Effector memory CD8-positive, alpha-beta T cell (primary cell): ENCODE measurements around the gene SOST.

ENCODE experiments used
- ATAC-seq: fragments of 150-1000 bp; cut with Tn5 transposase; replicated peaks from 2 replicates; pipeline ENCODE4 v1.10.0; 2021; ENCODE audit warnings: mild to moderate bottlenecking, moderate library complexity
- DNase-seq, 3 experiments: peaks; one replicate each; pipeline ENCODE4 v3.0.0; 2021
- H3K27ac Mint-ChIP-seq, 2 donors: one replicate each; pipeline ENCODE4 v1.8.0; 2022; ENCODE audit warnings: mild to moderate bottlenecking in 2 of 2, mixed read lengths in 2 of 2, moderate library complexity in 2 of 2
- H3K27me3 Mint-ChIP-seq, 2 donors: one replicate each; pipeline ENCODE4 v1.8.0; 2022; ENCODE audit warnings: mixed read lengths in 2 of 2
- H3K36me3 Mint-ChIP-seq: one replicate; pipeline ENCODE4 v1.8.0; 2022; ENCODE audit warnings: mild to moderate bottlenecking, moderate library complexity, mixed read lengths; ENCODE audit not compliant: insufficient read depth
- H3K4me1 Mint-ChIP-seq, 2 donors: one replicate each; pipeline ENCODE4 v1.8.0; 2022; ENCODE audit warnings: low read depth in 2 of 2, mixed read lengths in 2 of 2
- H3K4me3 Mint-ChIP-seq, 2 donors: one replicate each; pipeline ENCODE4 v1.8.0; 2022; ENCODE audit warnings: mild to moderate bottlenecking in 2 of 2, mixed read lengths in 2 of 2, moderate library complexity in 2 of 2
- H3K9me3 Mint-ChIP-seq, 2 donors: one replicate each; pipeline ENCODE4 v1.8.0; 2022; ENCODE audit warnings: mixed read lengths in 2 of 2

SOST gene

GRCh38 chr17:43753493-43754129 lies 5.0 kb downstream of the SOST start:
- no peak for DNase-seq
- H3K27me3 Mint-ChIP-seq: peaks cover 51 to 80% of the 10 kb centered on the region in 2 donors
- H3K9me3 Mint-ChIP-seq: no peaks in the 10 kb centered on the region
- peaks cover 1 to 11% of the 10 kb centered on the region in 2 donors for H3K4me1 Mint-ChIP-seq
- no peak overlapping the region for H3K27ac Mint-ChIP-seq
- H3K36me3 Mint-ChIP-seq: peaks cover 4% of the 10 kb centered on the region
- H3K4me3 Mint-ChIP-seq: peak overlapping the region in 1 of 2 donors; percentile 2
- peak; percentile 64 for ATAC-seq

GRCh38 chr17:43750153-43750552 lies 8.4 kb downstream of the SOST start:
- Mint-ChIP-seq H3K9me3 (no peaks in the 10 kb centered on the region), H3K4me3 (no peak overlapping the region), H3K36me3 (peaks cover 7% of the 10 kb centered on the region), H3K27ac (no peak overlapping the region), H3K27me3 (peaks cover 50 to 74% of the 10 kb centered on the region in 2 donors), H3K4me1 (peaks cover 1 to 8% of the 10 kb centered on the region in 2 donors)
- DNase-seq (no peak), ATAC-seq (no peak)

- peaks cover 59 to 80% of the 10 kb centered on the region in 2 donors for H3K27me3 Mint-ChIP-seq
- ATAC-seq: no peak
- H3K4me1 Mint-ChIP-seq: no peaks in the 10 kb centered on the region
- DNase-seq: no peak
- H3K9me3 Mint-ChIP-seq: no peaks in the 10 kb centered on the region
- H3K4me3 Mint-ChIP-seq: no peak overlapping the region
- H3K36me3 Mint-ChIP-seq: peaks cover 7% of the 10 kb centered on the region
- H3K27ac Mint-ChIP-seq: no peak overlapping the region
Measured at GRCh38 chr17:43745541-43745940, 13.1 kb downstream of the SOST start.

- H3K4me1 Mint-ChIP-seq: no peaks in the 10 kb centered on the region
- H3K27ac Mint-ChIP-seq: no peak overlapping the region
Measured at GRCh38 chr17:43741636-43742035, 17.0 kb downstream of the SOST start.

GRCh38 chr17:43740541-43740940 lies 18.1 kb downstream of the SOST start:
- DNase-seq (no peak), ATAC-seq (no peak)
- Mint-ChIP-seq H3K36me3 (no peaks in the 10 kb centered on the region), H3K4me1 (no peaks in the 10 kb centered on the region), H3K9me3 (no peaks in the 10 kb centered on the region), H3K27ac (no peak overlapping the region), H3K27me3 (peaks cover 48 to 88% of the 10 kb centered on the region in 2 donors), H3K4me3 (no peak overlapping the region)

More at GRCh38 chr17:43741636-43742035, 17.0 kb downstream of the SOST start:
- Mint-ChIP-seq H3K9me3 (no peaks in the 10 kb centered on the region), H3K36me3 (no peaks in the 10 kb centered on the region), H3K27me3 (peaks cover 58 to 88% of the 10 kb centered on the region in 2 donors), H3K4me3 (no peak overlapping the region)
- DNase-seq: no peak
- no peak for ATAC-seq

- peaks cover 21 to 66% of the 10 kb centered on the region in 2 donors for H3K27me3 Mint-ChIP-seq
- no peak for DNase-seq
- no peaks in the 10 kb centered on the region for H3K9me3 Mint-ChIP-seq
- no peak for ATAC-seq
- H3K4me3 Mint-ChIP-seq: no peak overlapping the region
- no peaks in the 10 kb centered on the region for H3K36me3 Mint-ChIP-seq
- no peaks in the 10 kb centered on the region for H3K4me1 Mint-ChIP-seq
- H3K27ac Mint-ChIP-seq: no peak overlapping the region
Measured at GRCh38 chr17:43737722-43738121, 20.9 kb downstream of the SOST start.

- DNase-seq (no peak), ATAC-seq (no peak)
- Mint-ChIP-seq H3K36me3 (no peaks in the 10 kb centered on the region), H3K4me1 (no peaks in the 10 kb centered on the region), H3K9me3 (no peaks in the 10 kb centered on the region), H3K27me3 (peaks cover 18 to 58% of the 10 kb centered on the region in 2 donors), H3K4me3 (no peak overlapping the region), H3K27ac (no peak overlapping the region)
Measured at GRCh38 chr17:43736389-43736788, 22.2 kb downstream of the SOST start.

- ATAC-seq: no peak
- peaks cover 16 to 39% of the 10 kb centered on the region in 2 donors for H3K27me3 Mint-ChIP-seq
- no peaks in the 10 kb centered on the region for H3K9me3 Mint-ChIP-seq
- no peak overlapping the region for H3K4me3 Mint-ChIP-seq
- H3K4me1 Mint-ChIP-seq: no peaks in the 10 kb centered on the region
- H3K27ac Mint-ChIP-seq: no peak overlapping the region
- H3K36me3 Mint-ChIP-seq: no peaks in the 10 kb centered on the region
- no peak for DNase-seq
Measured at GRCh38 chr17:43734376-43734775, 24.2 kb downstream of the SOST start.

GRCh38 chr17:43733956-43734355 lies 24.6 kb downstream of the SOST start:
- Mint-ChIP-seq H3K36me3 (no peaks in the 10 kb centered on the region), H3K9me3 (no peaks in the 10 kb centered on the region), H3K27me3 (peaks cover 12 to 35% of the 10 kb centered on the region in 2 donors), H3K4me1 (no peaks in the 10 kb centered on the region), H3K27ac (no peak overlapping the region), H3K4me3 (no peak overlapping the region)
- ATAC-seq (no peak), DNase-seq (no peak)

GRCh38 chr17:43732958-43733357 lies 25.6 kb downstream of the SOST start:
- no peak for ATAC-seq
- Mint-ChIP-seq H3K9me3 (no peaks in the 10 kb centered on the region), H3K4me3 (no peak overlapping the region), H3K36me3 (no peaks in the 10 kb centered on the region), H3K27me3 (peaks cover 3 to 30% of the 10 kb centered on the region in 2 donors), H3K27ac (peak overlapping the region in 1 of 2 donors; percentile 28), H3K4me1 (no peaks in the 10 kb centered on the region)
- no peak for DNase-seq

- ATAC-seq (no peak), DNase-seq (no peak)
- H3K27me3 Mint-ChIP-seq: no peaks in the 10 kb centered on the region
- no peak overlapping the region for H3K27ac Mint-ChIP-seq
- H3K4me3 Mint-ChIP-seq: no peak overlapping the region
- H3K4me1 Mint-ChIP-seq: no peaks in the 10 kb centered on the region
- H3K9me3 Mint-ChIP-seq: no peaks in the 10 kb centered on the region
- H3K36me3 Mint-ChIP-seq: no peaks in the 10 kb centered on the region
Measured at GRCh38 chr17:43728081-43728480, 30.5 kb downstream of the SOST start.

- H3K9me3 Mint-ChIP-seq: no peaks in the 10 kb centered on the region
- DNase-seq (no peak), ATAC-seq (no peak)
- H3K27ac Mint-ChIP-seq: no peak overlapping the region
- H3K36me3 Mint-ChIP-seq: peaks cover 8% of the 10 kb centered on the region
- H3K27me3 Mint-ChIP-seq: no peaks in the 10 kb centered on the region
- H3K4me1 Mint-ChIP-seq: peaks cover 6 to 8% of the 10 kb centered on the region in 2 donors
- no peak overlapping the region for H3K4me3 Mint-ChIP-seq
Measured at GRCh38 chr17:43723697-43724359, 34.8 kb downstream of the SOST start.

GRCh38 chr17:43722870-43723665 lies 35.5 kb downstream of the SOST start:
- Mint-ChIP-seq H3K4me3 (no peak overlapping the region), H3K36me3 (peaks cover 8% of the 10 kb centered on the region), H3K4me1 (peaks cover 6 to 8% of the 10 kb centered on the region in 2 donors), H3K9me3 (no peaks in the 10 kb centered on the region), H3K27ac (peak overlapping the region in 1 of 2 donors; percentile 75), H3K27me3 (no peaks in the 10 kb centered on the region)
- DNase-seq: no peak
- no peak for ATAC-seq
